Stimulated activated CD8-positive, alpha-beta memory T cell treated with anti-CD3 and anti-CD28 coated beads, Interleukin-12 subunit alpha, Interleukin-12 subunit beta, amount 100 ng/mL, for 4 hours (primary cell): ENCODE data around the gene MAGEA3.
"Not testable (repeated sequence)": the region's sequence is repeated elsewhere in the genome, so short reads cannot be mapped to it uniquely, and the experiment has no call there.

Source experiments
- DNase-seq: peaks from one replicate; pipeline ENCODE4 v3.0.0-alpha.2; 2020; ENCODE audit warnings: low read depth

Gene MAGEA3

GRCh38 chrX:152697952-152698931 is at the start of gene MAGEA3:
MAGEA3 (plus strand) TSS chrX:152698794; CDS start chrX:152700833, 2,039 bp downstream.
- DNase-seq = not testable (repeated sequence)

- DNase-seq = no peak
These were observed 46.5 kb upstream of the MAGEA3 start for GRCh38 chrX:152652060-152652459.

- DNase-seq = no peak
These were observed 46.1 kb upstream of the MAGEA3 start for GRCh38 chrX:152652467-152652866.

- DNase-seq = no peak
These were observed 42.5 kb upstream of the MAGEA3 start for GRCh38 chrX:152656087-152656486.

GRCh38 chrX:152656890-152657289 is 41.7 kb upstream of the MAGEA3 start:
- DNase-seq = no peak

- DNase-seq = no peak
These were observed 40.3 kb upstream of the MAGEA3 start for GRCh38 chrX:152658302-152658701.

- DNase-seq = no peak
These were observed 35.5 kb upstream of the MAGEA3 start for GRCh38 chrX:152663086-152663485.

GRCh38 chrX:152674135-152674534 is 24.5 kb upstream of the MAGEA3 start:
- no peak for DNase-seq

GRCh38 chrX:152674652-152675051 is 23.9 kb upstream of the MAGEA3 start:
- not testable (repeated sequence) for DNase-seq

- DNase-seq = not testable (repeated sequence)
These were observed 17.6 kb upstream of the MAGEA3 start for GRCh38 chrX:152681012-152681411.

GRCh38 chrX:152700390-152700789 is 1.8 kb downstream of the MAGEA3 start:
- DNase-seq = not testable (repeated sequence)

- not testable (repeated sequence) for DNase-seq
These were observed 7.9 kb downstream of the MAGEA3 start for GRCh38 chrX:152706500-152706899.

GRCh38 chrX:152709173-152709572 is 10.6 kb downstream of the MAGEA3 start, which contains the start of gene CSAG2:
CSAG2 (minus strand) TSS chrX:152709273; CDS start chrX:152709112, 161 bp downstream.
- not testable (repeated sequence) for DNase-seq

GRCh38 chrX:152713195-152713594 is 14.6 kb downstream of the MAGEA3 start:
- DNase-seq = not testable (repeated sequence)

GRCh38 chrX:152713815-152714787 is 15.5 kb downstream of the MAGEA3 start, which contains the start of gene MAGEA2B:
MAGEA2B (plus strand) TSS chrX:152714628; CDS start chrX:152717107, 2,479 bp downstream.
- DNase-seq = not testable (repeated sequence)

GRCh38 chrX:152725409-152725808 is 26.8 kb downstream of the MAGEA3 start:
- DNase-seq = no peak

GRCh38 chrX:152733261-152733975 is 34.8 kb downstream of the MAGEA3 start, which contains the start of the genes CSAG1 and MAGEA12:
CSAG1 (minus strand) TSS chrX:152733721; CDS start chrX:152732460, 1,261 bp downstream.
MAGEA12 (plus strand) TSS chrX:152733757; CDS start chrX:152736162, 2,405 bp downstream.
- no peak for DNase-seq

GRCh38 chrX:152734143-152734858 is 35.7 kb downstream of the MAGEA3 start:
- DNase-seq = not testable (repeated sequence)

GRCh38 chrX:152735101-152735500 is 36.5 kb downstream of the MAGEA3 start:
- no peak for DNase-seq

- DNase-seq = no peak
These were observed 37.4 kb downstream of the MAGEA3 start for GRCh38 chrX:152735860-152736511.
